ENCODE data around the gene FADS3.

The FADS3 gene

GRCh38 chr11:61862714-61863547 lies 28.4 kb downstream of the FADS3 start:
- no peak overlapping the region for H3K4me3 ChIP-seq (ENCODE audit: low read depth in 1 of 2, low read length in 2 of 2)
- H3K9me3 ChIP-seq (ENCODE audit: control insufficient read depth in 1 of 2, low read length in 2 of 2), result no peaks in the 10 kb centered on the region
- peaks cover 0 to 3% of the 10 kb centered on the region in 2 donors for H3K4me1 ChIP-seq (ENCODE audit: control insufficient read depth in 1 of 2, insufficient read depth in 2 of 2, low read length in 2 of 2)
- no peaks in the 10 kb centered on the region for H3K27me3 ChIP-seq (ENCODE audit: low read depth, low read length)
- H3K36me3 ChIP-seq (ENCODE audit: control insufficient read depth in 1 of 2, insufficient read depth in 2 of 2, low read length in 2 of 2), result peaks cover 9 to 25% of the 10 kb centered on the region in 2 donors
- H3K27ac ChIP-seq (ENCODE audit: low read length), result no peak overlapping the region

- Histone ChIP-seq H3K4me3 (ENCODE audit: low read depth in 1 of 2, low read length in 2 of 2) (no peak overlapping the region), H3K9me3 (ENCODE audit: control insufficient read depth in 1 of 2, low read length in 2 of 2) (no peaks in the 10 kb centered on the region), H3K27me3 (ENCODE audit: low read depth, low read length) (no peaks in the 10 kb centered on the region), H3K27ac (ENCODE audit: low read length) (no peak overlapping the region), H3K36me3 (ENCODE audit: control insufficient read depth in 1 of 2, insufficient read depth in 2 of 2, low read length in 2 of 2) (peaks cover 9 to 31% of the 10 kb centered on the region in 2 donors), H3K4me1 (ENCODE audit: control insufficient read depth in 1 of 2, insufficient read depth in 2 of 2, low read length in 2 of 2) (peaks cover 0 to 3% of the 10 kb centered on the region in 2 donors)
These were observed 29.7 kb downstream of the FADS3 start for GRCh38 chr11:61861634-61862033.

GRCh38 chr11:61860054-61860903 lies 31.1 kb downstream of the FADS3 start:
- Histone ChIP-seq H3K27ac (ENCODE audit: low read length) (no peak overlapping the region), H3K4me1 (ENCODE audit: control insufficient read depth in 1 of 2, insufficient read depth in 2 of 2, low read length in 2 of 2) (peaks cover 0 to 3% of the 10 kb centered on the region in 2 donors), H3K36me3 (ENCODE audit: control insufficient read depth in 1 of 2, insufficient read depth in 2 of 2, low read length in 2 of 2) (peaks cover 6 to 23% of the 10 kb centered on the region in 2 donors), H3K9me3 (ENCODE audit: control insufficient read depth in 1 of 2, low read length in 2 of 2) (no peaks in the 10 kb centered on the region), H3K27me3 (ENCODE audit: low read depth, low read length) (no peaks in the 10 kb centered on the region), H3K4me3 (ENCODE audit: low read depth in 1 of 2, low read length in 2 of 2) (no peak overlapping the region)

GRCh38 chr11:61855939-61856680 lies 35.2 kb downstream of the FADS3 start:
- no peak overlapping the region for H3K27ac ChIP-seq (ENCODE audit: low read length)
- H3K4me3 ChIP-seq (ENCODE audit: low read depth in 1 of 2, low read length in 2 of 2), result no peak overlapping the region
- H3K27me3 ChIP-seq (ENCODE audit: low read depth, low read length), result no peaks in the 10 kb centered on the region
- H3K9me3 ChIP-seq (ENCODE audit: control insufficient read depth in 1 of 2, low read length in 2 of 2), result no peaks in the 10 kb centered on the region
- H3K36me3 ChIP-seq (ENCODE audit: control insufficient read depth in 1 of 2, insufficient read depth in 2 of 2, low read length in 2 of 2), result peaks cover 6 to 8% of the 10 kb centered on the region in 2 donors
- peaks cover 0 to 3% of the 10 kb centered on the region in 2 donors for H3K4me1 ChIP-seq (ENCODE audit: control insufficient read depth in 1 of 2, insufficient read depth in 2 of 2, low read length in 2 of 2)

- H3K4me3 ChIP-seq (ENCODE audit: low read depth in 1 of 2, low read length in 2 of 2), result no peak overlapping the region
- H3K36me3 ChIP-seq (ENCODE audit: control insufficient read depth in 1 of 2, insufficient read depth in 2 of 2, low read length in 2 of 2), result peaks cover 6 to 8% of the 10 kb centered on the region in 2 donors
- H3K27me3 ChIP-seq (ENCODE audit: low read depth, low read length), result no peaks in the 10 kb centered on the region
- peaks cover 0 to 3% of the 10 kb centered on the region in 2 donors for H3K4me1 ChIP-seq (ENCODE audit: control insufficient read depth in 1 of 2, insufficient read depth in 2 of 2, low read length in 2 of 2)
- no peaks in the 10 kb centered on the region for H3K9me3 ChIP-seq (ENCODE audit: control insufficient read depth in 1 of 2, low read length in 2 of 2)
- H3K27ac ChIP-seq (ENCODE audit: low read length), result no peak overlapping the region
These were observed 36.2 kb downstream of the FADS3 start for GRCh38 chr11:61854966-61855714.

GRCh38 chr11:61854206-61854895 lies 37.0 kb downstream of the FADS3 start:
- H3K36me3 ChIP-seq (ENCODE audit: control insufficient read depth in 1 of 2, insufficient read depth in 2 of 2, low read length in 2 of 2), result peaks cover 6 to 8% of the 10 kb centered on the region in 2 donors
- no peaks in the 10 kb centered on the region for H3K27me3 ChIP-seq (ENCODE audit: low read depth, low read length)
- no peak overlapping the region for H3K27ac ChIP-seq (ENCODE audit: low read length)
- H3K4me1 ChIP-seq (ENCODE audit: control insufficient read depth in 1 of 2, insufficient read depth in 2 of 2, low read length in 2 of 2), result no peaks in the 10 kb centered on the region
- no peaks in the 10 kb centered on the region for H3K9me3 ChIP-seq (ENCODE audit: control insufficient read depth in 1 of 2, low read length in 2 of 2)
- no peak overlapping the region for H3K4me3 ChIP-seq (ENCODE audit: low read depth in 1 of 2, low read length in 2 of 2)

- Histone ChIP-seq H3K36me3 (ENCODE audit: control insufficient read depth in 1 of 2, insufficient read depth in 2 of 2, low read length in 2 of 2) (peaks cover 6 to 8% of the 10 kb centered on the region in 2 donors), H3K27me3 (ENCODE audit: low read depth, low read length) (no peaks in the 10 kb centered on the region), H3K4me1 (ENCODE audit: control insufficient read depth in 1 of 2, insufficient read depth in 2 of 2, low read length in 2 of 2) (no peaks in the 10 kb centered on the region), H3K4me3 (ENCODE audit: low read depth in 1 of 2, low read length in 2 of 2) (no peak overlapping the region), H3K9me3 (ENCODE audit: control insufficient read depth in 1 of 2, low read length in 2 of 2) (no peaks in the 10 kb centered on the region), H3K27ac (ENCODE audit: low read length) (no peak overlapping the region)
These were observed 37.6 kb downstream of the FADS3 start for GRCh38 chr11:61853698-61854169.

GRCh38 chr11:61851900-61852295 lies 39.4 kb downstream of the FADS3 start:
- H3K4me3 ChIP-seq (ENCODE audit: low read depth in 1 of 2, low read length in 2 of 2), result no peak overlapping the region
- H3K9me3 ChIP-seq (ENCODE audit: control insufficient read depth in 1 of 2, low read length in 2 of 2), result no peaks in the 10 kb centered on the region
- peaks cover 13 to 15% of the 10 kb centered on the region in 2 donors for H3K36me3 ChIP-seq (ENCODE audit: control insufficient read depth in 1 of 2, insufficient read depth in 2 of 2, low read length in 2 of 2)
- no peaks in the 10 kb centered on the region for H3K4me1 ChIP-seq (ENCODE audit: control insufficient read depth in 1 of 2, insufficient read depth in 2 of 2, low read length in 2 of 2)
- no peaks in the 10 kb centered on the region for H3K27me3 ChIP-seq (ENCODE audit: low read depth, low read length)
- no peak overlapping the region for H3K27ac ChIP-seq (ENCODE audit: low read length)

GRCh38 chr11:61851113-61851899 lies 40.0 kb downstream of the FADS3 start:
- Histone ChIP-seq H3K27ac (ENCODE audit: low read length) (no peak overlapping the region), H3K4me1 (ENCODE audit: control insufficient read depth in 1 of 2, insufficient read depth in 2 of 2, low read length in 2 of 2) (no peaks in the 10 kb centered on the region), H3K9me3 (ENCODE audit: control insufficient read depth in 1 of 2, low read length in 2 of 2) (no peaks in the 10 kb centered on the region), H3K36me3 (ENCODE audit: control insufficient read depth in 1 of 2, insufficient read depth in 2 of 2, low read length in 2 of 2) (peaks cover 13 to 15% of the 10 kb centered on the region in 2 donors), H3K27me3 (ENCODE audit: low read depth, low read length) (no peaks in the 10 kb centered on the region), H3K4me3 (ENCODE audit: low read depth in 1 of 2, low read length in 2 of 2) (no peak overlapping the region)

All from muscle layer of duodenum (tissue), 2 donors.